ENCODE measurements around the gene ELAVL4.

The ELAVL4 gene

DNA sequence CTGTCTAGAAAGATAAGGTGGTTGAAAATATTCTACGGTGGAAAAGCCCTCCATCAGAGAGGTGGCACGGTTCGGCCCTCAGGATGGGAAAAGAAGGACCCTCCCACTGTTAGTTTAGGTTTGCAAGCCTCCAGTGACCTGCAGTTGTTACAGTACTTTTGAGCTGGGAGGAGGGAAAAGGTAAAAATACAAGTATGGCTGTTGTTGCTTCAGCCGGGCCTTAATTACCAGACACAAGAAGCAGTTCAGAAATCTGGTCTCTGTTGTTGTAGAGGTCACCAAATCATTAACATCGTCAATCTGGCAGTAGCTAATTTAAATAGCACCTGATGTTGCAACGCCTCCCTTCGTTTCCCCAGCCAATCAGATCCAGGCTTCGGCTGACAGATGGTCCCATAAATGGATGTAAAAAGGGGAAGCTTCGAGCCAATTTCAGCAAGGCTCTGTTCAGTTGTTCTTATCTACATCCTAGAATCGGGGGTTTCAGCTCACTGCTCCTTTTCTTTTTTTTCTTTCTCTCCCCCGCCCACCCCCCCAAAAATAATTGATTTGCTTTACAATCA, at the start of gene ELAVL4:
Gene ELAVL4 (plus strand): TSS at position 424 of the 563 bp plus-strand sequence. CDS start 270 bp downstream, outside the sequence.
- no peak for DNase-seq (ENCODE audit: low read depth)

DNA sequence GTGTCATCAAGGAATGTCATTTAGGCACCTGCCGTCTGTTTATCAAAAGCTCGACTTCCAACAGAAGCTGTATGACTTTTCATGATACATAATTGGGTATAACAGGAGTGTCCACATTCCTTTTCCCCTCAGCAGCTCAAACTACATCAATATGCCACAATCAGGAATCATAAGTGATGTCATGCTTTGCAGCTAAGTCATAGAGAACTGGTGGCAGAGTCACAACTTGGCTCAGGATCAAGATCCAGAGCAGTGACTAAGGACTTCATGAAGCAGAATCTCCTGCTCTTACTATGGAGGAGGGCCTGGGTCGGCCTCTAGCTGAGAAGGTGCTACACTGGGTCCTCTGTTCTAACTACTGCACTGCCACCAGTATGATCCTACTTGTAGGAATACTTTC, 48.4 kb upstream of the ELAVL4 start:
- no peak for DNase-seq (ENCODE audit: low read depth)

DNA sequence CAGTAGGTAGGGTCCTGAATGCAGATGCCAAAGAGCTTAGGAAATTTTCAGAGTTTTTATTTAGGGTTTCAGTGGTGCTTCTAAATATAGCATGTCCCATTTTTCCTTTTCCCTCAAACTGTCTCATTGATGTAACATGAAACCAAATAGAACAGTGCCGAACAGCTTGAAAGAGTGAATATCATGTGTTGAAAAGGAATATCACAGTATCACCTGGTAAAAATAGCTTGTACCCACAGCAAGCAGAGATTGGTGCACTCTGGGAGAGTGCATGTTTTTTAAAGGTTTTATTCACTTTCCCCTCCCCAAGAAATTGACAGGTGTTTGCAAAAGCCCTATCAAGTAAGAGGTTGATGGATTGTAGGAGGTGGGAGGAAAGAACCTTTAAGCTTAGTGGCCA, 41.9 kb upstream of the ELAVL4 start:
- DNase-seq (ENCODE audit: low read depth), result no peak

DNA sequence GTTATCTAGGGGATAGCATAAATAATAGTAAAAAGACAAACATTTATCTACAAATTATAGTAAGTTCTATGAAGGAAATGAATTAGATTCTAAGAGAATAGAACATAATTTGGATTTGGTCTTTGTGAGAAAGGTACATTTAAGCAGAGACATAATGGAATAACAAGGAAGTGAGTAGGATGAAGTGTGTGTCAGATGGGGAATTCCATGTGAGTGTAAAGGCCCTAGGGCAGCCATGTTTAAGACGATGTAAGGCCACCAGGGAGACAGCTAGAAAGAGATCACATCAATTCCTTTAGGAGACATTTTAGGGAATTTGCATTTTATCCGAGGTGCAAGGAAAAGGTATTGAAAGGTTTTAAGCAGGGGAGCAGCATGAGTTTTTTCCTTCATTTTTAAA, 33.8 kb upstream of the ELAVL4 start:
- no peak for DNase-seq (ENCODE audit: low read depth)

DNA sequence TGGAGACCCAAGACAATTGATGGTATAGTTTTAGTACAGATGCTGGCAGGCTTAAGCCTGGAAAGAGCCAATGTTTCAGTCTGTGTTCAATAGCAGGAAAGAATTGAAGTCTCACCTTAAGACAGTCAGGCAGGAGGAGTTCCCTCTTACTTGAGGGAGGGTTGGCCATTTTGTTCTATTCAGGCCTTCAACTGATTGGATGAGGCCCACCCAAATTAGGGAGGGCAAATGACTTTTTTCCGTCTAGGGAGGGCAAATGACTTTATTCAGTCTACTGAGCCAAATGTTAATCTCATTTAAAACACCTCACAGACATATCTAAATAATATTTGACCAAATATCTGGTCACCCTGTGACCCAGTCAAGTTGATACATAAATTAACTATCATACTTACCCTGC, 31.4 kb upstream of the ELAVL4 start:
- DNase-seq (ENCODE audit: low read depth), result no peak

DNA sequence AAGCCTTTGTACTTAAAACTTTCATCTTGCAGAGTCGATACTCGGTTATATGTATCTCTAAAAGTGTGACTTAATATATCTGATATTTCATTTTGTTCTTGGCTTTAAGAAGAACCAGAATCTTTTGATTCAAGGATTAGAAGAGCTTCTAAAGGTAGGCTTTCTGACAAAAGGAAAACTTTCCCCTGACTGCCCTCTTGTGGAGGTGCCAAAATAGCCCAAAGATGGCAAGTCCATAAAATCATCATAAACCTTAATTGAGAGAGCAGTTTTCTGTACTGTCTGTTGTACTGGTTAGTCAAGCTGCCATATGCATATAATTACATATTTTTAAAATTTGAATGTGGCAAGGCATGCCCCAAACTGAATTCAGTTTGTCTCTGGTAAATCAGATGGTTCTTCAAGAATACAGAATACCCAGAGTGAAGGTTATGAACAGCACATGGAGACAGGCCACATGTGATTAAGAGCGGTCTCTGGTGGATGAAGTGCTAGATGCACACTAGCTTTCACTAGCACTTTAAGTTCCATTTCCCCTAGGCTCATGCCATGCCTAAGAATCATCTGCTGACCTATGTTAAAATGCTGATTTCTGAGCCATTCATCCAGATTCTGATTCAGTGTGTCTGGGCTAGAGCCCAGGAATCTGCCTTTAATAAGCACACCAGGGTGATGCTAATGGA, 27.7 kb upstream of the ELAVL4 start:
- no peak for DNase-seq (ENCODE audit: low read depth)

DNA sequence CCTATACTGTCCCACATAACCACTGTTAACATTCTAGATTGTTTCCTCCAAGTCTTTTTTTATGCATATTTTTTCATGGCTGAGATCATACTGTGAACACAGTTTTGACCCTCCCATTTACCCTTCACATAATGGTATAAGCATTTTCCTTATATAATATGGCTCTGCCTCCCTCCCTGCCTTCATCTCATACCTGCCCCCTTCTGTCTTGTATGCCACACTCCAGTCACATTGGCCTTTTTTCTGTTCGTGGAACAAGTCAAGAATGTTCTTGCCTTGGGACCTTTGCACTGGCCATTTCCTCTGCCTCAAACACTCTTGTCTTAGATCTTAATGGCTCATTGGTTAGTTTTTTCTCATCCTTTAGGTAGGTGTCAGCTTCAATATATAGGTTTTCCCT, 24.3 kb upstream of the ELAVL4 start:
- DNase-seq (ENCODE audit: low read depth), result no peak

DNA sequence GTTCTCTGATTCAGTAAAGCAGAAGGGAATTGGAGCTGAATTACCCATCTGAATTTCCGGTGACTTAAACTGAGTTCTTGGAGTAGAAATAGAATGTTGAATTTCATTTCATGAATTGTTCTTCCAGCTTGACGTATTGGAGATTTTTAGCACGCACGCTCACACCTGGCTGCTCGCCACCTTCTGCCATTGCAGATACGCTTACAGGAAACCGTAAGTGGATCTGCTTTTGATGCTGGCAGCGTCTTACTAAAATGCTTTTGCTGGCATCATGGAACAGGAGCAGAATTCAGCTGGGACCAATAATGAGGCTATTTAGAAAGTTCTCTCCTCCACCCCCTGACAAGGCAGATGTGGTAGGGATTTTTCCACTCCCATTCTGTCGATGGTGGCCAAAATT, 17.7 kb upstream of the ELAVL4 start:
- DNase-seq (ENCODE audit: low read depth), result no peak

DNA sequence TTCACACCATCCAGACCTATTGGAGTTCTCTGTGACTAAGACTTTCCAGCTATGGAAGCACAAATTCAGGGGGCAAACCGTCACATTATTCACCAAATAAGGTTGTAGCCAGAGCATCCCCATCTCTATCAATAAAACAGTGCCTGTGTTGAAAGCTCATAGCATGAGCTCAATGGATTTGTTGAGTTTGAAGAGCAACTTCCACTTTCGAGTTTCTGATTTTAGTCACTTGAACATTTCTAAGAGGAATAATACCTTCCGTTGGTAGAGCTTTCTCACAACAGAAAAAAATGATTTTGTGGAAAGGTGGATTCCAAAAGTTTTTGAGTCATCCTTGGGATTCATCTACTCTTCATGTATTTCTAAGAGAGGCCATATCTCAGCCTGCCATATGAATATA, 13.0 kb upstream of the ELAVL4 start:
- DNase-seq (ENCODE audit: low read depth), result no peak

DNA sequence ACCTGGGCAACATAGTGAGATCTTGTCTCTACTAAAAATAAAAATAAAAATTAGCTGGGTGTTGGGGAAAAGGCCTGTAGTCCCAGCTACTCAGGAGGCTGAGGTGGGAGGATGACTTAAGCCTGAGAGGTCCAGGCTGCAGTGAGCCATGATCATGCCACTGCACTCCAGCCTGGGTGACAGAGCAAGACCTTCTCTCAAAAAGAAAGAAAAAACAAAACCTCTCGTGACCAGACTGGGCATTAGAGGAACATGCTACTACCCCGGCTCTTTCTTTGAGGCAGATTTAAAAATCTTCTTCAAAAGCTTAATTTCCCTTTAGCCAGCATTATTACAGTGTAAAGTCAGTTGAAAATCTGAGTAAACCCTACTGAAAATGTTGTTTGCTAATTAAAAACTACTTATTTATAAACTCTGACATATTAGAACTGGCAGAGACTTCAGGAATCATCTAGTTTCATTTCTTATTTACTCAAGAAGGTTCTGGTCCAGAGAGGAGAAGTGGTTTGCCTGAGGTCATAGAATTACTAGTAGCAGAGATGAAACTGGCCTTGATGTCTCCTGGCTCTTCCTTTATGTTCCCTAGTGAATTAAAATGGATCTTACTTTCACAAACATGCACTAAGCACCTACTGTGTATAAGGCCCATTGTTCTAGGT, 11.6 kb upstream of the ELAVL4 start:
- DNase-seq (ENCODE audit: low read depth), result no peak

DNA sequence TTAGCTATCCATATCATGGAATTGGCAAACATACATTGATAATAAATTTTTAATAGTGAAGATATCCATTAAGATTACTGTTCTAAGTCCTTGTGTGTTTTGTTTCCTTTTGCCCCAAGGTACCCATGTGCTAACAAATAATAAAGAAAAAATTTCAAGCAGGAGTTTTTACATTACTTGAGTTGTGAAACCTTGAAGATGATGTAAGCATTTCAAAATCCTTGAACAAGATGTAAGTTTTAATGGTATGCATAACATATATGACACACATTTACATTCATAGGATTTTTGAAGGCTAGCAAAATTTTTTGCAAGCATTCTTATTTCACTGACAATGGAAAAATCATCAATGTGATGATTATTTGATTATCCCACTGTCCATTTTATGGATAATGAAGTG, 10.9 kb upstream of the ELAVL4 start:
- no peak for DNase-seq (ENCODE audit: low read depth)

DNA sequence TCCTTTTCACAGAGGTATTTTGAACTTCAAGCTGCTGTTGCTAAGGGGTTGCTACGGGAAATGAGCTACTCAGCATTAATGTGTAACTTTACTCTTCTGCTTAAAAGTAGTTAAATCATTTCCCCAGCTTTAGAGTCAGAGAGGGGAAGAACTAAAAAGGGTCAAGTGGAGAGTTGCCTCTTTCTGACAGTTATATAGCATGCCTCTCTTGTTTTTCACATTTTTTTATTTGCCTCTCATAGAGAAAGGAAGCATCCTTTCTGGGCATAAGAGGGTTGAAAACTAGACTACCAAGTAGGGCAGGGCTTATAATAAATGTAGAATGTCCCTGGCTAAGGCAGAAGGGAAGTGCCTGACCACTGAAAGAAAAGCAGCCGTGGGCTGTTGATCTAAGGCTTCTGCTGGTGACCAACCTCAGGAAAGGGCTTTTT, 10.1 kb upstream of the ELAVL4 start:
- DNase-seq (ENCODE audit: low read depth), result no peak

DNA sequence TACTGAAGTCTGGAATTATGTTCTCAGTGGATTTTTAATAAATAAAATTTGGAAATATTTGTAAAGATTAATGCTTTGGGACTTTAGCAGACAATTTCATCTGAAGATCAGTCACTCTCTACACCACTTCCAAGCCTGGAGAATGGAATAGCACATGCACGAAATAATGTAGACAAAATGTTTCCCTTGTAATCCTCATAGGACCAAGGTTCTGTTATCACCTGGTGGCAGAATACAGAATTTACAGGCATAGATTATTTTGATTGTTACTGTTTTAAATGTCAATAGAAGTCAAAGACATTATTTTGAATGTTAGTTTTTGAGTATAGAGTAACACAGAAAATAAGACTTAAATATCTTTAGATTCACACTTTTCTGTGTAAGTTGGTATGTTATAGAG, 9.1 kb upstream of the ELAVL4 start:
- DNase-seq (ENCODE audit: low read depth), result no peak

DNA sequence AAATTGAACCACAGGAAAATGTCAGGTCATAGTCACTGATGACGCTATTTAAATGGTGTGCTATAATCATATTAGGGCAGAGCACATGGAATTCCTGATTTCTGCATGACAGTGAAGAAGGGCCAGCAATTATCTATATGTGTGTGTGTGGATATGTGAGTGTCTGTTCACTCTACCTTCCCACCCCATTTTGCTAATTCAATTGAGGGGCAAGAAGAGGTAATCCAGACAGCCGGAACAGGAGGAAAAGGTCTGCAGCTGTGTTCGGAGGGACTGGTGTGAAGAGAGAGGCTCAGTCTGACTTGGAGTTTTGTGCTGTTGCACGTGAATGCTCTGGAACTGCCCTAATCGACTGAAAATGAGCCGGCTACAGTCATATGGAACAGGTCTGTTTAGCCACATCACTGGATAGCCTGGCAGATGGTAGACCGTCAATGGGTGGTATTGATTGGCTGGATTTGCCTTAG, 5.1 kb upstream of the ELAVL4 start:
- DNase-seq (ENCODE audit: low read depth), result no peak

DNA sequence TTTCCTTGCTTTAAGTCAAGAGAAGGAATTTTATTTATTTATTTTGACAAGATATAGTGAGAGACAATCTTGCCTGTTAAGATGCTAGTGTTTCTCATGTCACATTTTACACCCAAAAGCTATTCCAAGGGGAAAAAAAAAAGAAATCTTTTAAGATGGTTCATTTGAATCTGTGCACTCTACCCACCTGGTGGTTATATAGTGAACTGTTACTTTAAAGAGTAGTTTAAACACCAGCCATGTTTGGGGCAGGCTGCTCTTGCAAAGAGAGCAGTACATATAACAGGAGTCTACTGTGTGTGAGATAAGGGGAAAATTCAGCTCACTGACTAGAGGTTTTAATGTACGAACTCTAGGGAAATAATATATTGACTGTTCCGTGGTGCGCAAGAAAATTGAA, 3.3 kb upstream of the ELAVL4 start:
- DNase-seq (ENCODE audit: low read depth), result no peak

DNA sequence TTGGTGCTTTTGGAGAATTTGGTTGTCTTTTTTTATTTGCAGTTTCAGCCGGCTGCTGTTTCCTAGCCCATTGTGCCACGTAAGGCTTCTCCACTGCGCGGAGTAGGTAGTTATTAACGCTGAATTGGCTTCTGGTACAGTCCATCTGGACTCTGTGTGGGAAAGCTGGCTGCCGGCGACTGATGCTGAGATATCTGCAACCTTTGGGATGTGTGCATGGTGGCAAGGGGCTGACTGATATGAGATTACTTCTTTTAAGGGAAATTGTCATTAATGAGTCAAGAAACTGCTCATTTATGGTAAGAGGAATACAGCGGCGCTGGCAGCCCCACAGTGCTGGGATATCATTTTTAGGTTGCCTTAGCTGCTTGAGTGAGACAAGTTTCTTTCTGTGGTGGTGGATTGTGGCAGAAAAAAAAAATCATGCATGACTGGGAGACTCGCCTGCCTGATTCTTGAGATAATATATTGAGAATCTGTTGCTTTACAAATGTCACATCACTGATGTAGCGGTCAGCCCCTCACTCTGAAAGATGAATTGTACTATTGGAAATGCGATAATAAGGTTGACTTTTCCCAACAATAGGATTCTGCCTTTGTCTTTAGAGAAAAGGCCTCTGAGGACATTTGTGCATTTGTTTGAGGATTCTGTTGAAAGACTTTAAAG, 2.5 kb upstream of the ELAVL4 start:
- no peak for DNase-seq (ENCODE audit: low read depth)

DNA sequence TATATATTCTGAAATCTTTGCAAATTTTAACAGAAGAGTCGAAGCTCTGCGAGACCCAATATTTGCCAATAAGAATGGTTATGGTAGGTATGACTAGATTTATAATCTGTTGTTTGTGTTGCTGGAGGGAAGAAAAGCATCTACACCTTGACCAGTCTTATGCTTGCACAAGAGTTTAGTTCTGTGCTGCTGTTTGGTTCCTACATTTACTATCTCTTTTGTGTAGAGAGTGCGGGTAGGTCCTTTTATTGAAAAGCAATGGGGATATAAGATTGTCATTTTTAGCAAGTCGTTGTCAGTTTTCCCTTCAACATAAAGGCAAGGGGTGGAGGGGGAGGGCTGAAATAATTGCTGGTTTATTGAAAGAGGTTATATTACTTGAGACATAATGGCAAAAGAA, 396 bp downstream of the ELAVL4 start:
- DNase-seq (ENCODE audit: low read depth), result no peak

DNA sequence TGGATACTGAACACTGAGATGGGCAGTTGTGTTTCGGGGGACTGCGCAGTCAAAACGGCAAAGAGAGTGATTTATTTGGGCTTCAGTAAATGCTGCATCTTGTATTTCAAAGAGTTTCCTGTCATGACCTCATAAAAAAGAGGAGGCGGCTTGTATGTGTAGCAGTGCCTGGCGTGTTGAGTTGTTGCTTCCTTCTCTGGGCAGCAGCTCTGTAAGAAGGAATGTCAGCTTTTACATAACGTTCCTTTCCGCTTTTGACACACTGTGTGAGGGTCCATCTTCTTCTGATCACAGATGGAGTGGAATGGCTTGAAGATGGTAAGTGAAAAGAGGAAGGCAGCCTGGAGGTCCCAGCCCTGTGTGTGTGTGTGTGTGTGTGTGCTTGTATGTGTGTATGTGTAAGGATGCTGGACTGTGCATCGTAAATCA, 941 bp downstream of the ELAVL4 start:
- DNase-seq (ENCODE audit: low read depth), result no peak

DNA sequence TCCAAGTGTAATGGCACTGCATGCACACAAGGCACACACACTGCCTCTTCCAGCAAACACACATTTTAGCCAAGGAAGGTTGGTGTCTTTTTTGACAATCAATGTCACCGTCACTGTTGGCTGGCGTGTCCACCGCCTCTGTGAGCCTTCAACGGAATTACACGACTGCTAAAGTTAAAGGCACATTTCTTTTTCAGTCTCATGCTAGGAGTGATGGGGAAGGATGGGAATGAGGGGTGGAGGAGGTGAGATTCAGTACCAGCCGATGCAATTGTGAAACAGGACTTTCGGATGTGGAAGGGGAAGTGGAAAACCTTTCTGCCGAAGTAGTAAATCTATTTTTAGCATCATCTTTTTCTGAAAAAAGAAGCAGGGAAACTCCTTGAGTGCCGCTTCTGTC, 1.4 kb downstream of the ELAVL4 start:
- no peak for DNase-seq (ENCODE audit: low read depth)

DNA sequence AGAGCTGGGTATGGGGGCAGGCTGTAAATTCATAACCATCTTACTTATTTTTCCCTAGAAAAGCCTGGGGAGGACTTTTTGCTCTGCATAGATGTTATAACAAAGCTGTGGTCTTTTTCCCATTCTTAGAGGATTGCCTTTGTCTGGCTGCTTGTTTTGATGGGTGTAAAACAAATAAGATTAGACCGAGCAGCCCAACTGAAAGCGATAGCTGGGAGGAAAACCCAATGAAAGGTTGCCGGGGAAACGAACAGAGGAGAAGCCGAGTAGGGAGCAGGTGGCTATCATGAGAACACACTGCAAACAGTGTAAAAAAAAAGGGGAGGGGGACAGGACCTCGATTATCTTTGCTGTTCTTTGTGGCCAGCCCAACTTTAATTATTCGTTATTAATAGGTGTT, 1.9 kb downstream of the ELAVL4 start:
- no peak for DNase-seq (ENCODE audit: low read depth)

DNA sequence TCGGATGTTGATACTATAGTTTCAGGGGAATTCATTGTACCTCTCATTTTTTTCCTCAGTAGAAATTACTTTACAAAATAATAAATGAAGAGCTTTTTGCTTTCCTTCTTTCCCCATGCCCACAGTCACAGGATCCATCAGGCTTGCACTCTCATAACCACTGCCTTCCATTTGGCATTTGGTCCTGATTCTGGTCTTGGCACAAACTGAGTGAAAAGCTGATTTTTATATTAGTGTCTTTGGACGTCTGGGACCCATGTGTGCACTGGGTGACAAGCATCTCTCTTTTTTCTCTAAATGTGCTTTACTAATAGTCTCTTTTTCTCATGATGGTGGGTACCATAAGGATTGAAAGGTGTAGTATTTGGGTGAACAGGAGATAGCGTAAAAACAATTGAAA, 2.8 kb downstream of the ELAVL4 start:
- DNase-seq (ENCODE audit: low read depth), result no peak

DNA sequence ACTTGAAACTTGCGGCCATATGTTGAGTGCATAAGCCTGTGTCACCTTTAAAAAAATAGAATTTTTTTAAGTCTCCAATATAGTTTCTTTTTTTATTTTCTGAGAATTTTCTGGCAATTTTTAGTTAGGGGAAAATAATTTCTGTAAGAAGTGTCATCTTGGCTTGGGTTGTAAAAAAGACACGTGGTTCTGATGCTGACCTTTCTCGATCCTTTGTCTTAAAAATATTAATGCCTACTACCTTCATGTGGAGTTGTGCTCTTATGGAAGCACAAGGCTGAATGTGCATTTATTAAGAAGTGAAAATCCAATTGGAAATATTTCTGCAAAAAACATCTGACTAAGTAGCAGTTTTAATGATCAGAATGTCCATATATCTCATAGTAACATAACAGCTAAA, 3.5 kb downstream of the ELAVL4 start:
- DNase-seq (ENCODE audit: low read depth), result no peak

DNA sequence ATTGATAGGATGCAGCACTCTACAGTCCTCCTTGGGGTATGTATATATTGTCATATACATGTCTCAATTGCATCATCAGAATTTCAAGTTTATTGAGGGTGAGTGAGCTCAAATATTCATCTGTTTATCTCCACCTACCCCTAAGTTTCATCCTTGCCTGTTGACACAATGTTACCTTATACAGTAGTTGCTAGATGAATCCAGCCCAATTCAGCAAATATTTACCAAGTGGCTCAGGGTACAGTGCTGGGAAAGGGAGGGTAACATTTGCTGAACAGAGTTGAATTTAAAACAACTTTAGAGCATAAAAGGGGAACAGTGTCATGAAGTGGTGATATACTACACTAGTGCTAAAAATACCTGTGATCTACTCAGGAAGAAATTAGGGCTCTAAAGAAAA, 14.4 kb downstream of the ELAVL4 start:
- DNase-seq (ENCODE audit: low read depth), result no peak
